Activated CD4-positive, alpha-beta T cell treated with anti-CD3 and anti-CD28 coated beads for 24 hours (primary cell): ENCODE results near the gene NDUFAF2.
A peak's percentile ranks its signal among the peaks of the same experiment; 100 is the strongest.
"Not testable (repeated sequence)": the region's sequence is repeated elsewhere in the genome, so short reads cannot be mapped to it uniquely, and the experiment has no call there.

ENCODE experiments used
- DNase-seq, 2 donors: peaks; one replicate each; pipeline ENCODE4 v3.0.0-alpha.2; 2020; ENCODE audit warnings: low read depth in 2 of 2

NDUFAF2 gene

GRCh38 chr5:60944904-60945812, at the start of gene NDUFAF2, which contains the start of gene ERCC8:
NDUFAF2 (plus strand) TSS chr5:60945205; CDS start chr5:60945256, 51 bp downstream.
ERCC8 (minus strand) TSS chr5:60945070; CDS start chr5:60945008, 62 bp downstream.
- DNase-seq: peak; percentile 72 to 75

GRCh38 chr5:60896991-60897390, 48.0 kb upstream of the NDUFAF2 start:
- no peak for DNase-seq

DNA sequence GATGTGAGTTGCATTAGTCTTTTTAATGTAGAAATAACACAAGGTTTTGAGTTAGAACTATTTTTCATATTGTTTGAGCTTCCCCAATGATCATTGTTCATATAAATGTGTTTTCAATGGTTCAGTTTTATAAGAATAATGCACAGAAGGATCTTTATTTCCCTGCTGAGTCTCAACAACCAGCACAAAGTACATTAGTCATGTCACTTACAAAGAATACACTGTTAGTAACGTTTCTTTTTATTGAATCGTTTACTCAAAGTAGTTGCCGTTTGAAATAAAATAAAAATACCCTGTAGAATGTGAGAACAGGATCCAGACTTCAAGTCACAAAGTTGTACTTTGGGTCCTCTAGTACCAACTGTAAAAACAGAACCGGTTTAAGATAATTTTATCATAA, 41.6 kb upstream of the NDUFAF2 start:
- DNase-seq: no peak

- no peak for DNase-seq
These were observed 28.4 kb upstream of the NDUFAF2 start for GRCh38 chr5:60916646-60917045.

GRCh38 chr5:60918466-60918865, 26.5 kb upstream of the NDUFAF2 start:
- no peak for DNase-seq

DNA sequence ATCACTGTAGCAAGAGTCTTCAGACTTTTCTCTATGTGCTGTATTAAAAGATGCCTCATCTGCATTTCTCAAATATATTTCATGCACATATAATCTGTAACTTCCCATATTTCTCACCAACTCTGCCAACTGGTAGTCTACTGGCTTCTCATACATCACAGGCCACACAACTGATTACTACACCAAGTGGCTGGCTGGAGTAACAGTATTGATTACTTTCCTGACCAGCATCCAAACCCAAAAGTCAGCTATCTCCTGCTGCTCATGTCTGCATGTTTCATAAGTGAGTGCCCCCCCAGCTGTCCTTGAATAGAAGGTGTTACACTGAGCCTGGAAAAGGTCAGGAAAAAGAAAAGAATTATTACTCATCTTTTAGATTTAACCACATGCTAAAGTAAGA, 17.6 kb upstream of the NDUFAF2 start:
- no peak for DNase-seq

DNA sequence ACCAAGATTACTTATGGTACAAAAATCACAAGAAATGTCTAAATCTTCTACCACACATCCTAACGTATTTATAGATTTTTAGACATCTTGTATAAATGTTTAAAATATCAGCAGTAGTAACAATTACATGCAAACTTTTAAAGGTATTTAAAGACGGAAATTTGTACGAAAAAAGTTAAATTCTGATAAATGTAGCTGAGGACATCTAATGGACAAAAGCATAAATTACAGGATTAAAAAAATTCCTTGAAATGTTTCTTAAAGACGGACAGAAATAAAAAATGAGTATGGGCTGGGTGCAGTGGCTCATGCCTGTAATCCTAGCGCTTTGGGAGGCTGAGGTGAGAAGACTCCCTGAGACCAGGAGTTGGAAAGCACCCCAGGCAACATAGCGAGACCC, 16.0 kb upstream of the NDUFAF2 start:
- no peak for DNase-seq

- DNase-seq: no peak
These were observed 1.4 kb upstream of the NDUFAF2 start for GRCh38 chr5:60943624-60944023.

- no peak for DNase-seq
These were observed 795 bp downstream of the NDUFAF2 start for GRCh38 chr5:60945813-60946187.

DNA sequence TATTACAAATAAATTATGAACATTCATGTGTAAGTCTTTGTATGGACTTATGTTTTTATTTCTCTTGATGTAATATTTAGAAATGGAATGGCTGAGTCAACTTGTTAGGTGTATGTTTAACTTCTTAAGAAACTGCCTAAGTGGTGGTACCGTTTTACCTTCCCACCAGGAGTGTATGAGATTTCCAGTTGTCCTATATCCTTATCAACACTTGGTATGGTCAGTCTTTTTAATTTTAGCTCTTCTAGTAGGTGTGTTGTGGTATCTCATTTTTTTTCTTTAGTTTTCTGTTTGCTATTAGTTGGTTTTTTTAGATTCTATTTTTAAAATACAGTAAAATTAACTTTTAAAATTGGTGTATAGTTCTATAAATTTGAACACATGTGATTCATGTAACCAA, 3.7 kb downstream of the NDUFAF2 start:
- no peak for DNase-seq

DNA sequence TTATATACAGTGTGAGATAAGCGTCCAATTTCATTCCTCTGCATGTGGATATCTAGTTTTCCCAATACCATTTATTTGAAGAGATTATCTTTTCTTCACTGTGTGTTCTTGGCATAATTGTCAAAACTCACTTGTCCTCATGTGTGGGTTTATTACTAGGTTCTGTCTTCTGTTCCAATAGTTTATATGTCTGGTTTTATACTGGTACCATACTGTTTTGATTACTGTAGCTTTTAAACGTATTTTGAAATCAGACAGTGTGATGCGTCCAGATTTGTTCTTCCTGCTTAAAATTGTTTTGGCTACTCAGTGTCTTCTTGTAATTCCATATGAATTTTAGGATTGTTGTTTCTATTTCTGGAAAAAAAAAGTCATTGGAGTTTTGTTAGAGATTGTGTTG, 10.2 kb downstream of the NDUFAF2 start:
- no peak for DNase-seq

DNA sequence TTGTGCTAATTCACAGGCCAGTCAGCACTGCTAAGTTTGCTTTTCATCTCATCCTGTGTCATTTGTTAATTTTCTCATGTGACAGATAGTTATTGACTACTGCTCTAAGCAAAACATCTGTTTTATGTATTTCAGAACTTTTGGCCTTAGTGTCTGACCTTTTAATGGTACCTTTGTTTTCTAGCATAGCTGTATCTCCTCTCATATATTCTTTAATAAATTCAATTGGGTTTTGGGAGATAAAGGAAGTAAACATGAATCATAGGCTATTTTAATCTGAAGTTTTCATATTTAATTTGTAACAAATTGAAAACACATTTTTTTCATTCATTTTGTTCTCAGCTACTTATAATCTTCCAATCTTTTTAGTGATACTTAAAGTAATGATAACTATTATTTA, 13.1 kb downstream of the NDUFAF2 start:
- DNase-seq: no peak

- no peak for DNase-seq
These were observed 13.7 kb downstream of the NDUFAF2 start for GRCh38 chr5:60958712-60959111.

DNA sequence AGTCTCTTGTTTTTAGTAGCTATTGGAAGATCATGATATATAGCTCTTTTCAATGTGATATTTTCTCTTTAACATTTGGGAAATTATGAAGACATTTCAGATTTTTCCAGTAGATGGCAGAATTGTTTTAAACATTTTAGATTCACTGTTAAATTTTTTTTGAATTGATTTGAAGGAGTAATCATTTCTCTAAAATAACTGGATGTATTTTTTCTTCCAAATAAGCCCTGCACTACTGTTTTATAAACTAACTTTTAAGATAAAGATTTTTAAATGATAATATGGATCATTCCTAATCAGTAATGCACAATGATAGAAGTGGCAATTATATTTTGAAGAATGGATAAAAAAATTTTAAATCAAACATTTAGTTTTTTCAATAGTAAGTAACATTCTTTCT, 14.2 kb downstream of the NDUFAF2 start:
- no peak for DNase-seq

- no peak for DNase-seq
These were observed 15.6 kb downstream of the NDUFAF2 start for GRCh38 chr5:60960591-60960990.

DNA sequence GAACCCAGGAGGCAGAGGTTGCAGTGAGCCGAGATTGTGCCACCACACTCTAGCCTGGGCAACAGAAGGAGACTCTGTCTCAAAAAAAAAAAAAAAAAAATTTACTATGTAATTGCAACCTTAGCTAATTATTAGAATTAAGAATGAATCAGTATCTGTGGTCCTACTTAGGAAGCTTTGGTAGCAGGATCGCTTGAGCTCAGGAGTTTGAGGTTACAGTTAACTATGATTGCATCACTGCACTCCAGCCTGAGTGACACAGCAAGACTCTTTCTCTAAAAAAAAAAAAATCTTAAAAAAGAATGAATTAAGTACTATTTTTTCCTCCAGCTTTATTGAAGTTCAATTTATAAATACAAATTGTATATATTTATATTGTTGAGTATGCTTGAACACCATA, 16.7 kb downstream of the NDUFAF2 start:
- DNase-seq: no peak

DNA sequence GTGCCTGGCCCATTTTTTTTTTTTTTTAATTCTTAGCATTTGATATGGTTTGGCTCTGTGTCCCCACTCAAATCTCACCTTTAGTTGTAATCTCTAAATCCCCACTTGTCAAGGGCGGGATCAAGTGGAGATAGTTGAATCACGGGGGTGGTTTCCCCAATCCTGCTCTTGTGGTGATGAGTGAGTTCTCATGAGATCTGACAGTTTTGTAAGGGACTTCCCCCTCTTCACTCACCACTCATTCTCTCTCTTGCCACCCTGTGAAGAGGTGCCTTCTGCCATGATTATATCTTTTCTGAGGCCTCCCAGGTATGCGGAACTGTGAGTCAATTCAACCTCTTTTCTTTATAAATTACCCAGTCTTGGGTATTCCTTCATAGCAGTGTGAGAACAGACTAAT, 27.2 kb downstream of the NDUFAF2 start:
- peak; percentile 17 to 46 for DNase-seq

- no peak for DNase-seq
These were observed 33.1 kb downstream of the NDUFAF2 start for GRCh38 chr5:60977956-60978737.

- DNase-seq: no peak
These were observed 34.0 kb downstream of the NDUFAF2 start for GRCh38 chr5:60978968-60979367.

DNA sequence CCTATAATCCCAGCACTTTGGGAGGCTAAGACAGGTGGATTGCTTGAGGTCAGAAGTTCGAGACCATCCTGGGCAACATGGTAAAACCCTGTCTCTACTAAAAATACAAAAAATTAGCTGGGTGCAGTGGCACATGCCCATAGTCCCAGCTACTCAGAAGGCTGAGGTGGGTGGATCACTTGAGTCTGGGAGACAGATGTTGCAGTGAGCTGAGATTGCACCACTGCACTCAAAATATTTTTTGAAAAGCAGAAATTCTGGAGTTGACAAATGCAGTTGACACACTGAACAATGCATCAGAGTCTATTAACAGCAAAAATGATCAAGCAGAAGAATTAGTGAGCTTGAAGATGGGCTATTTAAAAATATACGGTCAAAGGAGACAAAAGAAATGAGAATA, 35.5 kb downstream of the NDUFAF2 start:
- no peak for DNase-seq

- not testable (repeated sequence) for DNase-seq
These were observed 37.1 kb downstream of the NDUFAF2 start for GRCh38 chr5:60982127-60982526.

DNA sequence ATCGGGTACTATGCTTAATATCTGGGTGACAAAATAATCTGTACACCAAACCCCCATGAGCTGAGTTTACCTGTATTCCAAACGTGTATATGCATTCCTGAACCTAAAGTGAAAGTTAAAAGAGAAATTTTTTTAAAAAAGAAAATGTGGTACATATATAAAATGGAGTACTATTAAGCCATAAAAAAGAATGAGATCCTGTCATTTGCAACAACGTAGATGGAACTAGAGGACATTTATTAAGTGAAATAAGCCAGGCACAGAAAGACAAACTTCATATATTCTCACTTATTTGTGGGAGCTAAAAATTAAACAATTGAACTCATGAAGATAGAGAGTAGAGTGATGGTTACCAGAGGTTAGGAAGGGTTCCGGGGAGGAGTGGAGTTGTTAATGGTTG, 44.8 kb downstream of the NDUFAF2 start:
- DNase-seq: no peak

GRCh38 chr5:60992871-60993270, 47.9 kb downstream of the NDUFAF2 start:
- no peak for DNase-seq
